ENCODE measurements around the gene CYSTM1.
"Not testable (repeated sequence)": the region's sequence is repeated elsewhere in the genome, so short reads cannot be mapped to it uniquely, and the experiment has no call there.

The CYSTM1 gene

DNA sequence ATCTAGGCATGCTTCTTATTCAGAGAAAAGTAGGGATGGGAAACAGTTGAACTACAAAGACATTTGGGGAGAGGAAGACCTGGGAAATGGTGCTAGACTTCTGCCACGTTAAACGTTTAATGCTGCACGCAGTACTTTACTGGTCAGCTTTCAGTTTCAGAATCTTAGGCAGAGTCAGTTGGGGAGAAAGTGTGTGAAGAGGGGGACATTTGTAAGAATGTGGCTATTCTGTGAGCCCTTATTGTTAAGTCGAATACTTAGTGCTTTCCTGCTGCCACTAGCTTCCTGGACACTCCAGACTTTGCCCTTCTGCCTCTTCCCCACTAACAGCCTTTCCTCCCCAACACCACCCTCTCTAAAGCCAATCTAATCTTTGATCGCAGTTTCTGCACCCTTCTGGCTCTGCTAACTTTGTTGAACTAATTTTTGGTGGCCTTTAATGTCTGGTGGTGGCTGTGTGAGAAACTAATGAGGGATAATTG, 6.1 kb downstream of the CYSTM1 start:
- no peak for DNase-seq

DNA sequence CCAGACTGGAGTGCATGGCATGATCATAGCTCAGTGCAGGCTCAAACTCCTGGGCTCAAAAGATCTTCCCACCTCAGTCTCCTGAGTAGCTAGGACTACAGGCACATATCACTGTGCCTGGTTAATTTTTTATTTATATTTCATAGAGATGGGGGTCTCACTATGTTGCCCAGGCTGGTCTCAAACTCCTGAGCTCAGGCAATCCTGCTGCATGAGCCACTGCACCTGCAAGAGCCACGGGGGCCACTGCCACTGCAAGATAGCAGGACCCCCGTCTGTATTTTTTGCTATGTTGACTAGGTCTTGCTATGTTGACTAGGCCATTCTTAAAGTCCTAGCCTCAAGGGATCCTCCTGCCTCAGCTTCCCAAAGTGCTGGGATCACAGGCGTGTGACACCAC, 6.5 kb downstream of the CYSTM1 start:
- no peak for DNase-seq

DNA sequence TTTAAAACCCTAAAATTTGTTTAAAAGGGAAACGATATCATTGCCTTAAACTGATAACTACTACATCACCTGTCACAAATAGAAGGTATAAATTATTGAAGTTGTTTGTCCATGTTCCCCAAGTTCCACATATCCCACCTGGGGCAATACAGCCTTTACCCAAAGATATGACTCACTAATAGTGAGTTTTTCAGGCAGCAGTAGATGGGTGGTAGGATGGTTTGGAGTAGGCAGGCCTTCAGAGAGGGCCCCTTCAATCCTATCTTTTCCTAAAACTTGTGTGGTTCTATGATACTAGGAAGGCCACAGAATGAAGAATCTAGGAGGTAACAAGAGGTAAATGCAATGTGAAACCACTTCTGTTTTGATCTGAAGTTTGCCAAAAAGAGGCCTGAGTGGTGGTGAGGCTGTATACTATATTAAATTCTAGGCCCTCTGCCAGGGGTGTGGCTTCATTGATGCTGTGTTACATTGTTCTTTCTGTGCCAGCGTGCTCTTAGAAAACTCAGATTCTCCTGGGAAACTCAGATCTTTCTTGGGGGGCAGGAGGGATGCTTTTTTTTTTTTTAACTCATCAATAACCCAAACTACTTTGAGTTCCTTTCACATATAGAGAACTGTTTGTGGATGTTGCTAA, 7.2 kb downstream of the CYSTM1 start:
- no peak for DNase-seq

DNA sequence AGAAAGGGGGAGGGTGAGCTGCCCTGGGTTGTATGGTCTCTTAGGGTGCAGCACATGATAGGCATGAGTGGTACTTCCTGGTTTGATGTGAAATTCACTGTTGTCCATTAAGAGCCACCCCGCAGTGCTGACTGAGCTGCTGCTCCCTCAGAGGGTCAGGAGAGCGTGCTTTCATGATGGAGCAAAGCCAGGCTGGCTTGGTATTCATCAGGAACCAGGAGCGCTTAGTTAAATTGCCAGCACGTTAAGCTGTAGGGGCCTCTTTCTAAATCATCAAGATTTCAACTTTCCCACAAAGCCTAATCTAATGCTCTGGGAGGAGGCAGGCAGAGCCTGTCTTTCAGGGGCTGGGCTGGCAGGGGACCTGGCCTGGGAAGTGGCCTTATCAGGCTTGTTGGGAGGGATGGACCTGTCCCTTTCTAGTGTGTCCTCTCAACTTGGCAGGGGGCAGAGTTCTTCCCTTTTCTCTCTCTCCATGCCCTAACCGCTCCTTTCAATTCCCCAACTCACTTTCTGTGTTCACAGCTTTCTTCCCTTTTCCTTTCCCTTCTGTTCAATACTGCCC, 7.9 kb downstream of the CYSTM1 start:
- no peak for DNase-seq

DNA sequence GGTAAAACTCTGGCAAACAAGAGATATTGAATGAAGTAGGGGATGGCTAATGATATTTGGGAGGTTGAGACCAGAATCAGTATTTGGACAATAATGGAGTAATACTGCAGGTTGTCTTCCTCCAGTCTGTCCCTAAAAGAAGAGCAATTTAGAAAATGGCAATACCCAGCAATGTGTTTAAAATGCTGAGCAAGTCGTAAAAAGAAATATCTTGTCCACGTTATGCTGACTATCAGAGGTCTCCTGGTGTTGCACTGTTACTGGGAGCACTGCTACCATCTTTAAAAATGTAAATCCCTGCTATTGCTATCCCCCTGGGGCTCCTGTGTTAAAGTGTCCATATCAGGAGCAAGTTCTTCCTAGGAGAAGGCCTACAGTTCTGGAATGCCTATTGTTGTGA, 10.4 kb downstream of the CYSTM1 start:
- DNase-seq = no peak

DNA sequence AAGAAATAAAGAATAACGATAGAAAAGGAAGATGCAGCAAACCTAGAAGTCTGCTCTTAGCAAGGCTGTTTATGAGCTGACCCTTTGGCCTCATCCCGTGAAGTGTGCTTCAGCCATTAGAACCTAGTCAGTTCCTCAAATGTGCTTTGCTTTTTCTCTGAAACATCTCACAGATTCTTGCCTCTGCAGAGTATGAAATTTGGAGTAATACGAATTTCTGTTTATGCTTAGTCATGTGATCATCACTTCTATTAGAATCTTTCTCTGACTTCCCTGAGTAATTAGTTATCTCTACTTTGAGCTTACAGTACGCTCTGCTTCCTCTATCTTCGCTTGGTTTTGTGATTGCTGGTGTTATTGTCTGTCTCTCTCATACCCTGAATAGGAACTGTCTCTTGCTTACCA, 11.3 kb downstream of the CYSTM1 start:
- DNase-seq = no peak

DNA sequence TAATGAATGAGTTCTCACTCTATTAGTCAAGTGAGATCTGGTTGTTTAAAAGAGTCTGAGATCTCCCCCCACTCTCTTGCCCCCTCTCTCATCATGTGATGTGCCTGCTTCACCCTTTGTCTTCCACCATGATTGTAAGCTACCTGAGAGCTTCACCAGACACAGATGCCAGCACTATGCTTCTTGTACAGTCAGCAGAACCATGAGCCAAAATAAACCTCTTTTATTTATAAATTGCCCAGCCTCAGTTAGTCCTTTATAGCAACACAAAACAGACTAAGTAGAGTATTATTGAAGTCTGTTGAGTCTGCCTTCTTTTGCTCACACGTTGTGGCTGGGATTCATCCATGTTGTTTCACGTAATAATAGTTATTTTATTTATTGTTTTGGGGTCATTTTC, 14.3 kb downstream of the CYSTM1 start:
- DNase-seq = no peak

DNA sequence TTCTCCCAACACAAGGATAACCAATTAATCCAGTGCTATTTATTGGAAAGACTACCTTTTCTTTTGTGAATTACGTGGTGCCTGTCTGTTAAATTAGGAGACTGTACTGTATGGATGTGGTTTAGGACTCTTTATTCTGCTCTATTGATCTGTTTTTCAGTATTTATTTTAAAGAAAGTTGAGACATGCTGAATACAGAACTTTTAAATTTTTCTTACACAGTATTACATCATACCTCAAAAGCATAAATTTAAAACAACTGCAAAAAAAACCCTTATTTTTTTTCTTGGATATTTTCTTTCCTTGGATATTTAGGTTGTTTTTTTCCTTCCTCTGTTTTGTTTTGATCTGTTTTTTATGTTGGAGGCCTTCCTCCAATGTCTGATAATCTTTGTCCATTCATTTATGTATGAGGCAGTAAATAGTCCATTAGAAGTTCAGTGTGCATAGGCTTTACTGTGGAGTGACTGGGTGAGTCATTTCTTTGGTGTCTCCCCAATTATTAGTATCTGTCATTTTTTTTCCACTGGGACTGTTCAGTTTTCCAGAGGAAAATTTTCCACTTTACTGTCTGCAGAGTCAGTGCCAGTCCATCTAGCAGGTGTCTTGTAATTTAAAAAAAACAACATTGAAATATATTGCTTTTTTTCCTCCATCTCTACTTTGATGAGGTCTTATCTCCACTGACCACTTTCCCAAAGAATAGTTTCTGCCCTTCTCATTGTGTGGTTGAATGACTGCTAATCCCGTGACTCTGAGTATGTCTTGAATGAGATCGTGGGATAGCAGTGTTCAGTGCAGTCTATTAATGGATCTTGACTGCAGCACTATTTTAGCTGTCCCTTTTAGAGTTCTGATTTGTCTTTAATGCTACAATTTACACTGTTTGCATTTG, 15.2 kb downstream of the CYSTM1 start:
- DNase-seq = no peak

DNA sequence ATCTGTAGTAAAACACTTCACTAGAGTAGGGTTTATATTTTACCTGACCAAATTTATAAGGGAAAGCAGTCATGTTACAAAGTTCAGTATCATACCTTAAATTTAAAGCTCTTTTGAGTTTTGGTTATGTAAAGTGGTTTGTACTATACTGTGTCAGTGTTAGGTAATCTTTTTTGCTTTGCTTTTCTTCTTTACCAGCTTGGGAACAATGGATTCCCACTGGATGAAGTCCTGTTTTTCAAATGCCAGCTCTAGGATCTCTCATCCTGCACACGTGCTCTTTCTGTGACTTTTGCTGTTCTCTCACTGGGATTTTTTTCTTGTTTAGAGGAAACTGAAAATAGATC, 15.9 kb downstream of the CYSTM1 start:
- DNase-seq = no peak

DNA sequence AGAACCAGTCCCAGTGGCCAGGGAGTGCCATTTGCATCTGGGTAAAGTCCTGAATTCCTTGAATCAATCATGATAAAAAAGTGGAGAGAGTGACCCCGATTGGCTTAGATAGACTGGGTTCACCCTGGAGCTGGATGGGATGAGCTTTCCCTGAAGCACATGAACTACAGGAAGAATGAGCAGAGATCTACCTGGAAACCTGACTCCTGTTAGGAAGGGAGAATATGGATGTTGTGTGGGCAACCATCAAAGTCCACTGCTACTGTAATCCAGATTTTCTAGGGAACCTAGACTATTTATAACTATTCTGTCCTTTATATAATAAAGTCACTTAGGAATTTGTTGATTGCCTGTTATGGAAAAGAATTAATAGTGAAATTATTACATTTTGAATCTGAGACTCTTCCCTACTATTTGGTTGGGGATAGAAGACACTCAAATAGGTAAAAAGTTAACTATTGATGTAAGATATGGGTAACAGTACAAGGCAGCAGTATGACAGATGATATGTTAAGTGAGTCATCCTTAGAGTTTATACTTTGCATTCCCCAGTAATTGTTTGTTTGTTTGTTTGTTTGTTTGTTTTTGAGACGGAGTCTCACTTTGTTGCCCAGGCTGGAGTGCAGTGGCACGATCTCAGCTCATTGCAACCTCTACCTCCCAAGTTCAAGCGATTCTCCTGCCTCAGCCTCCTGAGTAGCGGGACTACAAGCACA, 17.9 kb downstream of the CYSTM1 start:
- no peak for DNase-seq

DNA sequence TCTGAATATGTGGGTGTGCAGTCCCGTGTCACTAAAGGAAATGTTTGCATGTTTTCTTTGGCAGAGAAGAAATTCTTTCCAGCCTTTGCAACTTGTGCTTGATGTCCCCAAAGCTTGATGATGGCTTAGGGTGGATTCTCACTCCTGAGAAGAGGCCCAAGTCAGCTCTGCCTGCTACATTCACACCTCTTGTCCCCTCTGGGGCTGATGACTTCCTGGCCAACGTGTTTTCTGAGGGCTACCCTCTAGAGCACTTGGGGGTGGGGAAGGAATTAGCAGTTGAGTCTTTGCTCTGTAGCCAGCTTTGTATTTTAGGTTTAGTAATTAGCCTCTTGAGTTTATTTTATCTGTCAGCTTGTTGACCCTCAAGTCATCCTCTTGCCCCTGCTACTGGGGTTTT, 19.7 kb downstream of the CYSTM1 start:
- DNase-seq = no peak

DNA sequence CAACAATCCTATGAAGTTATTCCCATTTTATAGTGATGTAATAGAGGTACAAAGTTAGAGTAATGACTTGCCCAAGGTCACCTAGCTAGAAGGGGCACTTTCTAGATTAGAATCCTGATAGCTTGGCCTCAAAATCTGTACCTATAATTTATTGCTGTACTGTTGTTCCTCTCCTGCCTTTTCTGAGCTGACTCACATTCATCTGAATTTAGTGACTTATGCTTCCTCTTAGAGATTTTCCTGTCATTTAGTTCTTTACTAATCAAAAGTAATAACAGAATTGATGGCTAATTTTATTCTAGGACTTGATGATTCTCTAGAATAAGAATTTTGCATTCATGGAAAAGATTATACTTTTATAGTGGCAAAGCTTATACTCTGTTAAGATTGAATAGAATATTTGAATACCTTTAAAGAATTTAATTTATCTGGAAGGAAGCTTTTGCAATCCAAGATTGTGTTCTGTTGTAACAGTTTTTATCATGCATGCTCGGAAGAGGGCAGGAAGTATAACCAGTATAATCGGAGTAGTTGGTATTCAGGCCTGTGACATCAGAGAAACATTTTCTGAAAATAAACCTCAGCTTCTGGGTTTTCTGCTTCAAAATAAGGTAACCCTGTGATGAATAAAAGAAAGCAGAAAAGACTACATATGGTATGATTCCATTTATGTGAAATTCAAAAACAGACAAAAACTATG, 21.3 kb downstream of the CYSTM1 start:
- DNase-seq = no peak

DNA sequence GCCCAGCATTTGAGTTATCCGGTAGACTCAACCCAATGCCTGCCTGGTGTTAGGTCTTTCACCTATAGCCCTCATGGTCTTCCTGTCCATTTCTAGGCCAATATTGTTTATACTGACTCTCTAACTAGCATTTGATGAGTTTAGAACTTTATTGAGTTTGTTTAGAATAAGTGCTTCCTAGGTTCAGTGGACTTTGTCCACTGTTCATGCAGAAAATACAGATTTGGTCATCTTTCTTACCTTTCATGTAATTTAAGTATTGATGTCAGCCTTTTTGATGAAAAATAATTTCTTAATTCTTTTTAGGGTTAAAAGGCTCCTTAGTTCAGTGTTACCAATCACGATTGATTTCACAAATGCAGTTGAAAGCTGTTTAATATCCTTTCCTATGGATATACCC, 22.0 kb downstream of the CYSTM1 start:
- DNase-seq = no peak

DNA sequence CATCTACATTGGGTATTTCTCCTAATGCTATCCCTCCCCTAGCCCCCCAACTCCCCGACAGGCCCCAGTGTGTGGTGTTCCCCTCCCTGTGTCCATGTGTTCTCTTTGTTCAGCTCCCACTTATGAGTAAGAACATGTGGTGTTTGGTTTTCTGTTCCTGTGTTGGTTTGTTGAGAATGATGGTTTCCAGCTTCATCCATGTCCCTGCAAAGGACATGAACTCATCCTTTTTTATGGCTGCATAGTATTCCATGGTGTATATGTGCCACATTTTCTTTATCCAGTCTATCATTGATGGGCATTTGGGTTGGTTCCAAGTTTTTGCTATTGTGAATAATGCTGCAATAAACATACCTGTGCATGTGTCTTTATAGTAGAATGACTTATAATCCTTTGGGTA, 23.9 kb downstream of the CYSTM1 start:
- DNase-seq = not testable (repeated sequence)

DNA sequence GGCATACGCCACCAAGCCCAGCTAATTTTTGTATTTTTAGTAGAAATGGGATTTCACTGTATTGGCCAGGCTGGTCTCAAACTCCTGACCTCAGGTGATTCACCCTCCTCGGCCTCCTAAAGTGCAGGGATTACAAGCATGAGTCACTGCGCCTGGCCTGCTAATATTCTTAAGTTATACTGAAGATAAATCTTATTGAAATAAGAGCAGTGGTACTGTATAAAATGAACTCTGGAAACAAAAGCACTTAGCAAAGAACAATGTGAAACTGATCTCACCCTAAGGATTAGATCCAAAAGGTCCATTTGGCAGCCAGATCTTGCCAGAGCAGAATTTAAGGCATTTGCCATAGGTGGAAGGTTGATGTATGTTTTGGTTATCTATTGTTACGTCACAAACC, 27.1 kb downstream of the CYSTM1 start:
- no peak for DNase-seq

DNA sequence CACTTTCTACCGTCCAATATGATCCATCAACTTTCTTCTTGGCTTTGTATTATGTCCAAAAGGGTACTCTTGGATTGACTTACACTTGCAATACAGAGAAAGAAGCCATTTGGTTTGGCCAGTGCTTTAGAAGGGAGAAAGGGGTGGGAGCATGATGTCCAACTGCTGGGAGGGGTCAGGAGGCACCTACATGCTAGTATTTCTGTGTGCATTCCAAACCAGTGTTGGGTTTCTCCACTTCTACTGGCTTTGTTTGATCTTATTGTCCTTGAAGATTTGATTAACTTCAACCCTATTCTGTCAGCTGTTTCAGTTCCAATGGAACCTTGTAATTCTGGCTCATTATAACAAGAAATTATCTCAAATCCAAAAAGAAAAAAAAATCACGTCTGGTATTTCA, 27.6 kb downstream of the CYSTM1 start:
- no peak for DNase-seq

DNA sequence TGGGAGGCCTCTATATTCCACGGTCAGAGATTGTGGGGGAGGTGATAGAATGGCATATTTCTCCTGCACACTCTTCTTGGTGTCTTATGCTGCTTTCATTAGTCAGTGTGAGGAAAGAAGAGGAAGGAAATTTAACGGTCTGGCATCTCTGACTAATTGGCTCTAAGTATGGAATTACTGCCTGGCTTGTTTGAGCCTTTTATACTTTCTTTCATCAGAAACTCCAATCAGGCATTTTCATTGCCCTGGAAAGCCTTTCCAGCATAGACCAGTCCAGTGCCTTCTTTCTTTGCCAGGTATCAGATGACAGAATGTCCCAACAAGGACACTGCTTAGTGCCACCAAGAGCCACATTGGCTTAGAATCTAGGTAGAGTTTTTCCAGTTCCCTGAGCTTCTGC, 30.2 kb downstream of the CYSTM1 start:
- no peak for DNase-seq

DNA sequence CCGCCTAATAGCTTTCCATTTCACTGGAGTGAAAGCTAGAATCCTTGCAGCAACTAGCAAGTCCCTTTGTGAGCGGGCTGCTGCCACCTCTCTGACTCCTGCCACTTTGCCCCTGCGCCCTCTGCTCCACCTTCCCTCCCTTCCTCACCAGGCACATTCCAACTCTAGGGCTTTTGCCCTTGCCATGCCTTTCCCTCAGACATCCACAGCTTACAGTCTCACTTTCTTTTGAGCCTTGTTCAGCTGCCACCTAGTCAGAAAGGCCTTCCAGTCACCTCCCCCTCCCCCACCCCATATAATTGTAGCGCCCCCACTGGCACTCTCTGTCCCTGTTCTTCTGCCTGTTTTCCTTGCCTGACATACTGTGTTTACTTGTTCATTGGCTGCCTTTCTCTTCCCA, 31.0 kb downstream of the CYSTM1 start:
- no peak for DNase-seq

DNA sequence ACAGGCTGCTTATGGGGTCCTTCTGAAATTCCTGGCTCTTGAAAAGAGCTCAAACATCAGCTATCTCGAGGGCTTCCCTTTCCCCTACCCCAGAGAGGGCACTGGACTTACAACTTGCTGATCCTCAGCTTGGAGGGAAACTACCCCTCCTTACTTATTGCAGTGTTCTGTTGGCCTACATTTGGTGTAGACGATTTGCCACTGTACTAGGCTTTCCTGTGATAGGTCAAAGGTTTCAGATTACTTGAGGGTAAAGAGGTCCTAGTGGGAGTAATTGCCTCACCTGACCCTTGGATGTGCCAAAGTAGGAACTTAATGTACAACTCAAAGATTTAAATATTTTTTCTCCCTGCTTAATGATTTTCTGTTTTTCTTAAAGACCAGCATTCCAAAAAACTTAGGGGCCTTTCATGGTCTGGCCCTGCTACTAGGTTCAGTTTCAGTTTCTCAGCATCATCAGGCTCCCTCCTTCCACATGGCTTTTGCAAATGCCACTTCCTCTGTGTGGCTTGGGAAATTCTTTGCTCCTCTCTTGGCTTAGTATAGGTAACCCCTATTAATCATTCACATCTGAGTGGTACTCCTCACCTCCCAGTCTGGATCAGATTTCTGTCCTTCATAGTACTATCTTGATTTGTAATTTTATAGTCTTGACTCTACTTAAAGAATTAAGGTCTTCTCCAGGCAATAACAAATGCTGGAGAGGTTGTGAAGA, 32.4 kb downstream of the CYSTM1 start:
- DNase-seq = no peak

DNA sequence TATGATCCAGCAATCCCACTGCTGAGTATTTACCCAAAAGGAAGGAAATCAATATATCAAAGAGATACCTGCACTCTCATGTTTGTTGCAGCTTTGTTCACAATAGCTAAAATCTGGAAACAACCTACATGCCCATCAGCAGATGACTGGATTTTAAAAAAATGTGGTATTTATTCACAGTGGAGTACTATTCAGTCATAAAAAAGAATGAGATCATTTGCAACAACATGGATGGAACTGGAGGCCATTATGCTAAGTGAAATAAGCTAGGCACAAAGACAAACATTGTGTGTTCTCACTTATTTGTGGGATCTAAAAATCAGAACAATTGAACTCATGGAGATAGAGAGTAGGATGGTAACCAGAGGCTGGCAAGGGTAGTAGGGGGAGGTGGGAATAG, 33.1 kb downstream of the CYSTM1 start:
- no peak for DNase-seq

DNA sequence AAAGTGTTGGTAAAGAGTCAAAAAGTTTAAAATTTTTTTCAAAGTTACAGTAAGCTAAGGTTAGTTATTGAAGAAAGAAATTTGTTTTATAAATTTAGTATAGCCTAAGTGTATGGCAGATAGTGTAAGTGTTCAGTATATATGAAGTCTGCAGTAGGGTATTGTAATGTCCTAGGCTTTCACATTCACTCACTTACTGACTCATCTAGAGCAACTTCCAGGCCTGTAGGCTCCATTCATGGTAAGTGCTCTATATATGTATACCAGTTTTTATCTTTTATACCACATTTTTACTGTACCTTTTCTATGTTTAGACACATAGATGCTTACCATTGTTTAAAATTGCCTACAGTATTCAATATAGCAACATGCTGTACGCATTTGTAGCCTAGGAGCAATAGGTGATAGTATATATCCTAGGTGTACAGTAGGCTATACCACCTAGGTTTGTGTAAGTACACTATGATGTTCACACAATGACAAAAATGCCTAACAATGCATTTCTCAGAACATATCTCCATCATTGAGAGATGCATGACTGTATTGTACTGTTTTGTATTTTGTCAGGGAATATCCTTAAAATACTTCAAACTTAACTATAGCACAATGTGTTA, 38.5 kb downstream of the CYSTM1 start:
- no peak for DNase-seq

DNA sequence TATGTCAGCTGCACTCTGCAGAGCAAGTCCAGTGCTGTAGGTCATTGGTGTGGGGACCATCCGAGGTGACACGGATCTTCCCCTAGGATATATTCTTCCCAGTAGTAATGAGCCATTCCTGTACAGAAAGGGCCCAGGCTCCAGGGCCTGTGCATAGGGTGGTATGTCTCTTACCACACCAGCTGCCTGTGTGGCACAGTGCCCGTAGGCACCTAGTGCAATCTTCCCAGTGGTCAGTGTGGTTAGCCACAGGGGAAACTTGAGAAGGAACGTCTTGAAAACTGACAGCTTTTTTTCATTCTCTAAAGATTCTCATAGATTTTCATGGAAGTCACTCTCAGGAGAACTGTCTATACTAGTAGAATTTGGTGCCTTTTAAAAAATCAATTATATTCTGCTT, 39.8 kb downstream of the CYSTM1 start:
- no peak for DNase-seq
